Mucosa of descending colon (tissue), 3 donors: ENCODE results near the gene R3HDM2. TPM values are rescaled to one million over a fixed set of nuclear protein-coding genes. Genes with fewer than 3 reads are reported as not detected.

Experiments
- ATAC-seq: fragments of 200-7000 bp; cut with Tn5 transposase; one replicate; pipeline ENCODE4 v1.9.1; 2020; ENCODE audit warnings: mild to moderate bottlenecking, moderate library complexity
- DNase-seq, 3 donors: peaks; one replicate each; pipeline ENCODE4 v3.0.0-alpha.2; 2020
- H3K36me3 ChIP-seq: fragments of 200-600 bp; one replicate; pipeline ENCODE4 v1.8.0; 2021; ENCODE audit warnings: low read depth, mild to moderate bottlenecking
- H3K4me1 ChIP-seq: fragments of 200-600 bp; one replicate; pipeline ENCODE4 v1.8.0; 2021; ENCODE audit warnings: low read depth, mild to moderate bottlenecking
- H3K4me3 ChIP-seq: fragments of 200-600 bp; one replicate; pipeline ENCODE4 v1.8.0; 2021; ENCODE audit warnings: mild to moderate bottlenecking
- H3K9me3 ChIP-seq: fragments of 200-600 bp; one replicate; pipeline ENCODE4 v1.8.0; 2021; ENCODE audit warnings: mild to moderate bottlenecking
- intact Hi-C, 2 donors: fragments of 100-400 bp; cut with DNase I in 1 of 2; cut with micrococcal nuclease in 1 of 2; formaldehyde crosslinking; loops; one replicate each; pipeline versions ENCODE4 v1.11.0 to v1.11.1; 2022; cut with DNase I, micrococcal nuclease
- total RNA-seq, 3 donors: library from RNA; stranded (reverse); fragmentation: NEBNext Ultra II Directional in 2 of 3; extraction: Animal tissue kit (Norgen Biotek cat#: 25700) in 2 of 3; gene quantifications; one replicate each; pipeline versions ENCODE4 v1.2.1 to v1.2.4, GENCODE V29; 2021 to 2023
- TF ChIP-seq, protein P1 (sequence below): fragments of 200-600 bp; IDR thresholded peaks from one replicate; pipeline ENCODE4 v1.8.0; 2022; ENCODE audit warnings: antibody characterized with exemption, mild to moderate bottlenecking
- donor health status: DM: no; HTN: no; CAD: no; lungs with moderate emphysema.
- donor health status: DM: no; HTN: no; CAD: no.
- donor health status: DM: no; HTN: yes; CAD: no.

The R3HDM2 gene
- total RNA-seq, 3 donors from 2014 or later = 43.9 to 80.8 (median 80.6) TPM

DNA sequence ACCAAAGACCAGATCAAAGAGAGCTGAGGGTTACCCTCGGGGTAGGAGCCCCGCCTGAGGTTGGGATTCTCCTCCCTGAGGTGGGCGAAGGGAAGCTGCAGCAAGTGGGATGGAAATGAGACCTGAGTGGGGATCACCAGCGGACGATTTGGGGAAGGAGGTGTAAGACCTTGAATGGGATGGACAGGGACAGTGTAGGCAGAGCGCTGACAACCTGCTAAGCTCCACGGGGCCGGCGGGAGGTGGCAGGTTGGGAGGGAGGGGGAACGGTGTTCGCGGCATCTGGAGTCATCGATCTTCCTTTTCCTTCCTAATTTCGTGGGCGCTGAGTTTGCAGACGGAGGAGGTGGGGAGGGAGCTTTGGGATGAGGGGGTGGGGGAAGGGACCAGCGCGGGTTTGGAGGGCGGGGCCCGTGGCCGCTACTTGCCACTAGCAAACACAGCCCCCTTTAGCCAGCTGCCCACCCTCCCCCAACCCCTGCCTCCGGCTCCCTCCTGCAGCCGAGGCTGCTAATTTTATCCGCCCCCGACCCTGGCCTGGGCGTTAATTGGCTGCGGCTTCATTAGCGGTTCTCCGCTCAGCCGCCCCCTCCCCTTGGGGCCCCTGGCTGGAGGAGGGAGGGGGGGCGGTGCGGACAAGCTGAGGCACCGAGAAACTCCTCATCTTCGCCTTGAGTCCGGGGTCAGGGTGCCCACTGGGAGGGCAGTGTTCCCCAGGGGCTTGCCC, 204.1 kb downstream of the R3HDM2 start:
- DNase-seq (no peak), ATAC-seq (no peak)
- H3K36me3 ChIP-seq = no peaks in the 10 kb centered on the region
- H3K4me3 ChIP-seq = no peak overlapping the region
- intact Hi-C loops = no loop called here
- no peaks in the 10 kb centered on the region for H3K9me3 ChIP-seq
- TF ChIP-seq, protein P1, sequence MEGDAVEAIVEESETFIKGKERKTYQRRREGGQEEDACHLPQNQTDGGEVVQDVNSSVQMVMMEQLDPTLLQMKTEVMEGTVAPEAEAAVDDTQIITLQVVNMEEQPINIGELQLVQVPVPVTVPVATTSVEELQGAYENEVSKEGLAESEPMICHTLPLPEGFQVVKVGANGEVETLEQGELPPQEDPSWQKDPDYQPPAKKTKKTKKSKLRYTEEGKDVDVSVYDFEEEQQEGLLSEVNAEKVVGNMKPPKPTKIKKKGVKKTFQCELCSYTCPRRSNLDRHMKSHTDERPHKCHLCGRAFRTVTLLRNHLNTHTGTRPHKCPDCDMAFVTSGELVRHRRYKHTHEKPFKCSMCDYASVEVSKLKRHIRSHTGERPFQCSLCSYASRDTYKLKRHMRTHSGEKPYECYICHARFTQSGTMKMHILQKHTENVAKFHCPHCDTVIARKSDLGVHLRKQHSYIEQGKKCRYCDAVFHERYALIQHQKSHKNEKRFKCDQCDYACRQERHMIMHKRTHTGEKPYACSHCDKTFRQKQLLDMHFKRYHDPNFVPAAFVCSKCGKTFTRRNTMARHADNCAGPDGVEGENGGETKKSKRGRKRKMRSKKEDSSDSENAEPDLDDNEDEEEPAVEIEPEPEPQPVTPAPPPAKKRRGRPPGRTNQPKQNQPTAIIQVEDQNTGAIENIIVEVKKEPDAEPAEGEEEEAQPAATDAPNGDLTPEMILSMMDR = no peak
- H3K4me1 ChIP-seq = peaks cover 24% of the 10 kb centered on the region

GRCh38 chr12:57225680-57226210, 205.1 kb downstream of the R3HDM2 start:
- no peaks in the 10 kb centered on the region for H3K9me3 ChIP-seq
- peaks cover 23% of the 10 kb centered on the region for H3K4me1 ChIP-seq
- TF ChIP-seq, protein P1 = no peak
- no peak for DNase-seq
- H3K4me3 ChIP-seq = no peak overlapping the region
- H3K36me3 ChIP-seq = no peaks in the 10 kb centered on the region
- intact Hi-C loops = no loop called here
- ATAC-seq = no peak

DNA sequence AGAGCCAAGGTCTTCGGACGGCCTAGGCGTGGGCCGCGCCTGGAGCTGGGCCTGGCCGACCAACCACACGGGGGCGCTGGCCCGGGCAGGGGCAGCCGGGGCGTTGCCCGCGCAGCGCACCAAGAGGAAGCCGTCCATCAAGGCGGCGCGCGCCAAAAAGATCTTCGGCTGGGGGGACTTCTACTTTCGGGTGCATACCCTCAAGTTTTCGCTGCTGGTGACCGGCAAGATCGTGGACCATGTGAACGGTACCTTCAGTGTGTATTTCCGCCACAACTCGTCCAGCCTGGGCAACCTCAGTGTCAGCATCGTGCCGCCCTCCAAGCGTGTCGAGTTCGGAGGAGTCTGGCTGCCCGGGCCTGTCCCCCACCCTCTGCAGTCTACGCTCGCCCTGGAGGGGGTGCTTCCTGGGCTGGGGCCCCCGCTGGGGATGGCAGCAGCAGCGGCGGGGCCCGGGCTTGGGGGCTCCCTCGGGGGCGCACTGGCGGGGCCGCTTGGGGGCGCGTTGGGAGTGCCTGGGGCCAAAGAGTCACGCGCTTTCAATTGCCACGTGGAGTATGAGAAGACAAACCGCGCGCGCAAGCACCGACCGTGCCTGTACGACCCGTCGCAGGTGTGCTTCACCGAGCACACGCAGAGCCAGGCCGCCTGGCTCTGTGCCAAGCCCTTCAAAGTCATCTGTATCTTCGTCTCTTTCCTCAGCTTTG, 205.7 kb downstream of the R3HDM2 start:
- DNase-seq (peak in 2 of 3 donors; percentile 69 to 83), ATAC-seq (peak; percentile 81)
- Histone ChIP-seq H3K4me3 (no peak overlapping the region), H3K4me1 (peaks cover 18% of the 10 kb centered on the region), H3K36me3 (no peaks in the 10 kb centered on the region), H3K9me3 (no peaks in the 10 kb centered on the region)
- TF ChIP-seq, protein P1 = peak; percentile 84
- intact Hi-C loops = no loop called here

- intact Hi-C loops = no loop called here
- Histone ChIP-seq H3K9me3 (no peaks in the 10 kb centered on the region), H3K4me3 (no peak overlapping the region), H3K36me3 (no peaks in the 10 kb centered on the region), H3K4me1 (peaks cover 16% of the 10 kb centered on the region)
- ATAC-seq (no peak), DNase-seq (no peak)
- TF ChIP-seq, protein P1 = no peak
Observed at GRCh38 chr12:57224278-57224972, 206.4 kb downstream of the R3HDM2 start.

DNA sequence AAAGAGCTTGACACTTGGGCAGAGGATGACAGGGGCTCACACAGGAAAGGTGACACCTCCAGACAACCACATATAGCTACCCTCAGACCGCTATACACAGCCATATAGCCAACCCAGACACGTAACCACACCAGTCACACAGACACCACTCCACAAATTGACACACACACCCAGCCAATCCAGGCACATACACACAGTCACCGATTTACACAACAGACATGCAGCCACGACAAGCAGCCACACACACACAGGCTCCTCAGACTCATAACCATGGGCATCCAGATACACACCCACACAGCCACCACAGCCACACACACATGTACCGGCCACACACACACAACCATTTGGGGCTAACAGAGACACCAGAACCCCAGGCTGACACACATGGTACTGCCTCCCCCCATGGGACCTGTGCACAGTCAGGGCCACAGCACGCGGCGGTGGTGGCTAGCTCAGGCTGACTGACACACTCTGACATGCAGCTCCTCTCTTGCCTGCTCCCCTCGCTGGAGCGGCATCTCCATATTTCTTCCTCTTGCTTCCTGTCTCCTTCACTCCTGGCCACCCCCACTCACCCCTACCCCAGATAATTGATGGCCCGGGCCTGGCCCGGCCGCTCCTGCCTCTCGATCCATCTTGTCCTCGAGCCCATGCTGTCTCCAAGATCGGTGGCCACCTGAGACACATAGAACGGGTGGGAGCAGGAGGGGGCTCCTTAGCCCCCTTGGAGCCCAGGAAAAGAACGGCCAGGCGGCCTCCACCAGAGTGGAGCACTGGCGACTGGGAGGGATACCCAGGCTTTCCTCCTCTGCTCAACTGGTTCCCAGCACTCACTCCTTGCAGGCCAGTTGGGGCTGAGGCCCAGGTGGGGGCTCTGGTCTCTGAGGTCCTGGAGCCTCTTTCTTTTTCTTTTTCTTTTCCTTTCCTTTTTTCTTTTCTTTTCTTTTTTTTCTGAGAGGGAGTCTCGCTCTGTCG, 207.4 kb downstream of the R3HDM2 start:
- intact Hi-C loops = no loop called here
- TF ChIP-seq, protein P1 = no peak
- Histone ChIP-seq H3K4me3 (no peak overlapping the region), H3K9me3 (no peaks in the 10 kb centered on the region), H3K36me3 (no peaks in the 10 kb centered on the region), H3K4me1 (peaks cover 16% of the 10 kb centered on the region)
- no peak for ATAC-seq
- DNase-seq = no peak
